GM12878 (cell line): Measurements from ENCODE around the gene EOLA1.

ENCODE experiments used
- EZH2 ChIP-seq: IDR thresholded peaks from 2 replicates; pipeline ENCODE4 v1.6.1; 2012; ENCODE audit warnings: low read depth, mild to moderate bottlenecking, control low read depth, inconsistent platforms, low read length, borderline replicate concordance; ENCODE audit not compliant: control insufficient read depth
- ZNF274 ChIP-seq: IDR thresholded peaks from one replicate; pipeline ENCODE4 v1.8.0; 2011; ENCODE audit not compliant: insufficient read length, insufficient read depth
- TF ChIP-seq, protein P1 (sequence below): fragments of 150-350 bp; IDR thresholded peaks from 2 replicates; pipeline ENCODE4 v1.6.1; 2016; ENCODE audit warnings: low read depth, low read length

DNA sequence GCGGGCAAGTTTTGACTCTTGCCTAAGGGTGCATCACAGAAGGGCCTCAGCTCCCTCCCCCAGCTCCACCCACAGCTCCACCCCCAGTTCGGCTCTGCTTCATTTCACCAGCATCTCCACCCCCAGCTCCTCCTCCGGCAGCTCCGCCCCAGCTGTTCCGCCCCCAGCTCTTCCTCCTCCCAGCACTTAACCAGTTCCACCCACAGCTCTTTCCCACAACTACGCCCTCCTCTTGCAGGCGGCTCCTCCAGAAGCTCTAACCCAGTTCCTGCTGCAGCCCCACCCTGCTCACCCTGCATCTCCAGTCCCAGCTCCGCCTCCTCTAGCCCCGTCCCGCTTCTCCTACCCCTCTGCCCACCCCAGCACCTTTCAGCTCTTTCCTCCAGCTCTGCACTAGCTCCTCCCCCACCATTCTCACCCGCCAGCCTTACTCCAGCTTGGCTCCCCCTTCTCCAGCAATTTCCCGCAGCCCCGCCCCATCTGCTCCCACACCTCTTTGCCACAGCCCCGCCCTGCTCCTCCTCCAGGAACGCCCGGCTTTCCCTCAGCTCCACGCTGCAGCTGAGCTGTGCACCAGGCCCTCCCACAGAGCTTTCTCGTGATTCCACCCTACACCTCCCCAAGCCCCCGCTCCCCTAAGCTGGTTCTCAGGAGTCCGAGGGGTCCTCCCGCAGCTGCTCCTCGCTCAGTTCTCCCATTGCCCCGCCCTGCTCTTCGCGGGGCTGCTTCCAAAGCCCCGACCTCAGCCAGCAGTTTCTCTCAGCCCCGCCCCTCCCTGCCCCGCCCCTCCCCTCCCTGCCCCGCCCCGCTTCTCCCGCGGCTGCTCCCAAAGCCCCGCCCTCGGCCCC is 1.3 kb upstream of the EOLA1 start:
- no peak for TF ChIP-seq ZNF274
- no peak for TF ChIP-seq EZH2
- TF ChIP-seq, protein P1, sequence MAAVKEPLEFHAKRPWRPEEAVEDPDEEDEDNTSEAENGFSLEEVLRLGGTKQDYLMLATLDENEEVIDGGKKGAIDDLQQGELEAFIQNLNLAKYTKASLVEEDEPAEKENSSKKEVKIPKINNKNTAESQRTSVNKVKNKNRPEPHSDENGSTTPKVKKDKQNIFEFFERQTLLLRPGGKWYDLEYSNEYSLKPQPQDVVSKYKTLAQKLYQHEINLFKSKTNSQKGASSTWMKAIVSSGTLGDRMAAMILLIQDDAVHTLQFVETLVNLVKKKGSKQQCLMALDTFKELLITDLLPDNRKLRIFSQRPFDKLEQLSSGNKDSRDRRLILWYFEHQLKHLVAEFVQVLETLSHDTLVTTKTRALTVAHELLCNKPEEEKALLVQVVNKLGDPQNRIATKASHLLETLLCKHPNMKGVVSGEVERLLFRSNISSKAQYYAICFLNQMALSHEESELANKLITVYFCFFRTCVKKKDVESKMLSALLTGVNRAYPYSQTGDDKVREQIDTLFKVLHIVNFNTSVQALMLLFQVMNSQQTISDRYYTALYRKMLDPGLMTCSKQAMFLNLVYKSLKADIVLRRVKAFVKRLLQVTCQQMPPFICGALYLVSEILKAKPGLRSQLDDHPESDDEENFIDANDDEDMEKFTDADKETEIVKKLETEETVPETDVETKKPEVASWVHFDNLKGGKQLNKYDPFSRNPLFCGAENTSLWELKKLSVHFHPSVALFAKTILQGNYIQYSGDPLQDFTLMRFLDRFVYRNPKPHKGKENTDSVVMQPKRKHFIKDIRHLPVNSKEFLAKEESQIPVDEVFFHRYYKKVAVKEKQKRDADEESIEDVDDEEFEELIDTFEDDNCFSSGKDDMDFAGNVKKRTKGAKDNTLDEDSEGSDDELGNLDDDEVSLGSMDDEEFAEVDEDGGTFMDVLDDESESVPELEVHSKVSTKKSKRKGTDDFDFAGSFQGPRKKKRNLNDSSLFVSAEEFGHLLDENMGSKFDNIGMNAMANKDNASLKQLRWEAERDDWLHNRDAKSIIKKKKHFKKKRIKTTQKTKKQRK, result no peak
